ACC112 (cell line): ENCODE data around the gene DDX31.

Source experiments
- H2AFZ ChIP-seq: fragments of 200-600 bp; sonication (generic); one replicate; pipeline ENCODE4 v1.6.0; 2017; ENCODE audit warnings: antibody characterized with exemption, low read length; ENCODE audit not compliant: unreplicated experiment
- H3K27ac ChIP-seq: fragments of 200-600 bp; sonication (generic); 2 replicates; pipeline ENCODE4 v1.5.1; 2014; ENCODE audit warnings: low read depth, mild to moderate bottlenecking, antibody characterized with exemption, low read length, moderate library complexity
- H3K27me3 ChIP-seq: fragments of 200-600 bp; sonication (generic); 2 replicates; pipeline ENCODE4 v1.6.1; 2014; ENCODE audit warnings: mild to moderate bottlenecking, antibody characterized with exemption, low read length, moderate library complexity, mixed read lengths; ENCODE audit not compliant: insufficient read depth
- H3K36me3 ChIP-seq: fragments of 200-600 bp; sonication (generic); 2 replicates; pipeline ENCODE4 v1.6.1; 2016; ENCODE audit warnings: mild to moderate bottlenecking, antibody characterized with exemption, low read length, moderate library complexity, mixed read lengths; ENCODE audit not compliant: insufficient read depth
- H3K4me1 ChIP-seq: fragments of 200-600 bp; sonication (generic); one replicate; pipeline ENCODE4 v1.6.1; 2016; ENCODE audit warnings: low read length, mixed read lengths; ENCODE audit not compliant: insufficient read depth, unreplicated experiment, control insufficient read depth
- H3K4me3 ChIP-seq: fragments of 200-600 bp; sonication (generic); 2 replicates; pipeline ENCODE4 v1.5.1; 2014; ENCODE audit warnings: mild to moderate bottlenecking, low read depth, low read length
- H3K79me2 ChIP-seq: fragments of 200-600 bp; sonication (generic); one replicate; pipeline ENCODE4 v1.6.0; 2016; ENCODE audit warnings: low read length; ENCODE audit not compliant: control insufficient read depth, unreplicated experiment, insufficient read depth

The DDX31 gene

DNA sequence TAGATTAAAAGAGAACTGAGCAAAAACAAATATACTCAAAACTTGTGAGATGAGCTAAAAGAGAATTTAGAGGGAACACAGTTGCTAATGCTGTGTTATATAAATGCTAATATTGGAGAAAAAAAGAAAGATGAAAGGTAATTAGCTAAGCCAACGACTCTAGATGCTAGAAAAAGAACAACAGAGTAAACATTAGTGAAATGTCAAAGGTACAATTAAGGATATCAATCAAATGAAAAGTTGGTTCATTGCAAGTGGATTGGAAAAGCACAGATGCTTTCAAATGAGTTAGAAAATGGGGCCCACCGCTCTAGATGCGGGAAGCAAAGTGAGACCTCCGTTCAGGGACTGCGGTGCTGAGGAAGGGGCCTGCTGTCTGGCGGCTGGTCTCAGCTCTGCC lies 105.3 kb downstream of the DDX31 start:
- no peaks in the 10 kb centered on the region for H3K4me1 ChIP-seq
- H3K36me3 ChIP-seq = no peaks in the 10 kb centered on the region
- H3K27me3 ChIP-seq = peaks cover 90% of the 10 kb centered on the region
- H3K27ac ChIP-seq = no peak overlapping the region
- no peaks in the 10 kb centered on the region for H3K79me2 ChIP-seq
- no peak overlapping the region for H2AFZ ChIP-seq
- H3K4me3 ChIP-seq = no peak overlapping the region

DNA sequence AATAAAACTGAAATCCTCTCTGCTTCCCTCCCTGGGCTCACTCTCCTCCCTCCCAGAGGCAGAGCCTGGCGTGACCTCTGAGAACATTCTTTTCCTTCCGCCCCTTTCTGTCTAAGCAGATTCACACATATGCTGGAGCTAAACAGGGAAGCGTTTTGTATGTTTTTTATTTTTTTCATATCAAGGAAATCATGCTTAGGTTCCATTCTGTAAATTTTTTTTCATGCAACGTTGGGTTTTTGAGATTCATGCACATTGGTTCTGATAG lies 107.5 kb downstream of the DDX31 start:
- Histone ChIP-seq H3K36me3 (no peaks in the 10 kb centered on the region), H3K27me3 (peaks cover 89% of the 10 kb centered on the region), H3K4me3 (no peak overlapping the region)

DNA sequence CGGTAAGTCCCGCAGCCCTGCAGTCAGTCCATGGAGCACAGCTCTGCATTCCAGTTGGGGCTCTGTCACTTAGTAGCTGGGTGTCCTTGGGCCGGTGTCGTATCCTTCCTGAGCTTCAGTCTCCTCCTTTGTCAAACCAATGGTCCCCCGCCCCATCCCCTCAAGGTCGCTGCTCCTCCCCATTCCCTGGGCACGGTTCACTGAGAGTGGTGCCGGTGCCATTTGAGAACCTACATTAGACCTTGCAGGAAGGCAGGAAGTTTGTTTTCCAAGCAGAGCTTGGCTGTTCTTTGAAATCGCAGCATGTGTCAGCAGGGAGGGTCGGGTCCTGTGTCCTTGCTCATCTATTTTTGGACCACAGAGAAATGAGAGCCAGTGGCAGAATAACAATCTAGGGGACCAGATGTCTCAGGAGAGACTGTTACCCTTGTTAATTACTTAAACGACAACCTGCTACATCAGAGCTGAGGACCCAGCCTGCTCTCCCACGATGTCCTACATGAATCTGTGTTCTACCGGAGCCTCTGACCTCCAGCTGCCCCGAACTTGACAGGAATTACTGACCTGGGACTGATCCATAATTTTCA lies 109.1 kb downstream of the DDX31 start:
- no peak overlapping the region for H2AFZ ChIP-seq
- H3K4me3 ChIP-seq = no peak overlapping the region
- no peaks in the 10 kb centered on the region for H3K4me1 ChIP-seq
- H3K79me2 ChIP-seq = no peaks in the 10 kb centered on the region
- no peak overlapping the region for H3K27ac ChIP-seq
- no peaks in the 10 kb centered on the region for H3K36me3 ChIP-seq
- peaks cover 89% of the 10 kb centered on the region for H3K27me3 ChIP-seq

More for the DNA sequence above, 107.5 kb downstream of the DDX31 start:
- H2AFZ ChIP-seq = no peak overlapping the region
- no peaks in the 10 kb centered on the region for H3K4me1 ChIP-seq
- no peak overlapping the region for H3K27ac ChIP-seq
- no peaks in the 10 kb centered on the region for H3K79me2 ChIP-seq

DNA sequence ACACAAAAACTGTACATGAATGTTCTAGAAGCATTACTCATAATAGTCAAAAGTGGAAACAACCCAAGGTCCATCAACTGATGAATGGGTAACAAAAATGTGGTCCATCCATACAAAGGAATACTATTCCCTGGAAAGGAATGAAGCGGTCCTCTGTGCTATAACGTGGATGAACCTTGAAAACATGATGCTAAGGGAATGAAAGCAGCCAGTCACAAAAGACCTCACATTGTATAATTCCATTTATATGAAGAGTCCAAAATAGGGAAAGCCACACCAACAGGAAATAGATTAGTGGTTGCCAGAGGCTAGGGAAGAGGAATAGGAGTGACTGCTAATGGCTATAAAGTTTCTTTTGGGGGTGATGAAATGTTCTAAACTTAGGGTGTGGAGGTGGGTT lies 110.1 kb downstream of the DDX31 start:
- H3K79me2 ChIP-seq = no peaks in the 10 kb centered on the region
- H3K4me1 ChIP-seq = no peaks in the 10 kb centered on the region
- H3K36me3 ChIP-seq = no peaks in the 10 kb centered on the region
- no peak overlapping the region for H3K27ac ChIP-seq
- H3K27me3 ChIP-seq = peaks cover 91% of the 10 kb centered on the region
- H2AFZ ChIP-seq = no peak overlapping the region
- H3K4me3 ChIP-seq = no peak overlapping the region

- Histone ChIP-seq H3K27ac (no peak overlapping the region), H3K4me1 (no peaks in the 10 kb centered on the region), H3K79me2 (no peaks in the 10 kb centered on the region), H3K4me3 (no peak overlapping the region), H2AFZ (no peak overlapping the region), H3K36me3 (no peaks in the 10 kb centered on the region), H3K27me3 (peaks cover 90% of the 10 kb centered on the region)
Measured at GRCh38 chr9:132557159-132557558, 112.6 kb downstream of the DDX31 start.

GRCh38 chr9:132556714-132557113 lies 113.1 kb downstream of the DDX31 start:
- no peaks in the 10 kb centered on the region for H3K79me2 ChIP-seq
- no peak overlapping the region for H3K27ac ChIP-seq
- no peak overlapping the region for H2AFZ ChIP-seq
- H3K36me3 ChIP-seq = no peaks in the 10 kb centered on the region
- H3K4me1 ChIP-seq = no peaks in the 10 kb centered on the region
- H3K4me3 ChIP-seq = no peak overlapping the region
- peaks cover 90% of the 10 kb centered on the region for H3K27me3 ChIP-seq

- Histone ChIP-seq H2AFZ (no peak overlapping the region), H3K27me3 (peaks cover 88% of the 10 kb centered on the region), H3K36me3 (no peaks in the 10 kb centered on the region), H3K79me2 (no peaks in the 10 kb centered on the region), H3K4me1 (no peaks in the 10 kb centered on the region), H3K4me3 (no peak overlapping the region), H3K27ac (no peak overlapping the region)
Measured at GRCh38 chr9:132556235-132556634, 113.5 kb downstream of the DDX31 start.

DNA sequence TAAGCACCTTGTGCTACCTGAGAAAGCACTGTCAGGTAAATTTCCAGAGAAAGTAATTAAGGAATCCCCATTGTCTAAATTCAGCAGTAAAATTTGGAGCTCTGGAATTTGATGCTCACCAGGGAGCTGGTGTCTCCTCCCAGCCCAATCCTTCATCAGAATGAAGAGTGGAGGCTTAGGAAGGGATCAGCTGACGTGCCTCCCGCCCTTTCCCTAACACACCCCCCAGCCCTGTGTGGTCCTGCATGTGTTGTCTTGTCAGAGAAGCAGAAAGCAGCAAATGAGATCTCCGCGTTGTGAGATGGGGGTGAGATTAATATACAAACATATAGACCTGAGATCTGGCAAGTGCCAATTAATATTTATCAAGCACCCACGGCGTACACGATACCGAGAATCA lies 114.3 kb downstream of the DDX31 start:
- Histone ChIP-seq H3K27me3 (peaks cover 85% of the 10 kb centered on the region), H2AFZ (no peak overlapping the region), H3K27ac (no peak overlapping the region), H3K36me3 (no peaks in the 10 kb centered on the region), H3K4me1 (no peaks in the 10 kb centered on the region), H3K4me3 (no peak overlapping the region), H3K79me2 (no peaks in the 10 kb centered on the region)

GRCh38 chr9:132554755-132555154 lies 115.0 kb downstream of the DDX31 start:
- no peak overlapping the region for H3K4me3 ChIP-seq
- no peaks in the 10 kb centered on the region for H3K4me1 ChIP-seq
- no peak overlapping the region for H2AFZ ChIP-seq
- peaks cover 85% of the 10 kb centered on the region for H3K27me3 ChIP-seq
- no peaks in the 10 kb centered on the region for H3K79me2 ChIP-seq
- H3K27ac ChIP-seq = no peak overlapping the region
- H3K36me3 ChIP-seq = no peaks in the 10 kb centered on the region

DNA sequence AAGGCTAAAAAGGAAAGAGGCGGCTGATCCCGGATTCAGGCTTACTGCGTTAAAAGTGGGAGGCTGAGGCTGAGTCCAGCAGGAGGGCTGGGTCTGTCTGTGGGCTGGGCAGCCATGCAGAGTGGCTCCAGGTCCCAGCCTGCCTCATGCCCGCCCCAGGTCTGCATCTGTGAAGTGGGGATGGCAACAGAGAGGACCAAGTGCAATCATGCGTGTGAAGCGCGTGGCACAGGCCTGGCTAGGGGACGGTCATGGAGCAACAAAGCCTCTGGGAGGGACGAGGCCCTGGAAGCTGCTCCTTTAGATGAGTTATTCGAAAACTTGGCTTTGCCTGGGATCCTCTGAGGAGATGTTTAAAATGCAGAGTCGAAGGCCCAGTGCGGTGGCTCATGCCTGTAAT lies 117.7 kb downstream of the DDX31 start:
- Histone ChIP-seq H3K79me2 (no peaks in the 10 kb centered on the region), H3K4me3 (no peak overlapping the region), H2AFZ (no peak overlapping the region), H3K36me3 (no peaks in the 10 kb centered on the region), H3K27ac (no peak overlapping the region), H3K4me1 (no peaks in the 10 kb centered on the region), H3K27me3 (peaks cover 76% of the 10 kb centered on the region)

- no peak overlapping the region for H3K27ac ChIP-seq
- no peaks in the 10 kb centered on the region for H3K4me1 ChIP-seq
- no peaks in the 10 kb centered on the region for H3K36me3 ChIP-seq
- H3K27me3 ChIP-seq = peaks cover 76% of the 10 kb centered on the region
- no peaks in the 10 kb centered on the region for H3K79me2 ChIP-seq
- H2AFZ ChIP-seq = no peak overlapping the region
- H3K4me3 ChIP-seq = no peak overlapping the region
Measured at GRCh38 chr9:132551556-132551955, 118.2 kb downstream of the DDX31 start.
